Activated naive CD4-positive, alpha-beta T cell treated with anti-CD3 and anti-CD28 coated beads, Interleukin-2, amount 50 U/mL, for 72 hours (primary cell): ENCODE measurements around the gene CRELD2. TPM values are rescaled to one million over a fixed set of nuclear protein-coding genes. Genes with fewer than 3 reads are reported as not detected.
A peak's percentile ranks its signal among the peaks of the same experiment; 100 is the strongest.

ENCODE experiments used
- ATAC-seq, 2 donors: fragments of 150-1000 bp; cut with Tn5 transposase; 2 replicates each; pipeline ENCODE4 v1.10.0; 2021; ENCODE audit warnings: mild to moderate bottlenecking in 2 of 2, moderate library complexity in 2 of 2
- DNase-seq, 2 donors: peaks; one replicate each; pipeline ENCODE4 v3.0.0; 2021 to 2022; ENCODE audit warnings: low spot score in 2 of 2
- H3K27ac Mint-ChIP-seq, 2 donors: one replicate each; pipeline ENCODE4 v1.8.0; 2022; ENCODE audit warnings: mild to moderate bottlenecking in 2 of 2, mixed read lengths in 2 of 2
- H3K36me3 Mint-ChIP-seq, 2 donors: one replicate each; pipeline ENCODE4 v1.8.0; 2022; ENCODE audit warnings: mixed read lengths in 2 of 2
- H3K9me3 Mint-ChIP-seq, 2 donors: one replicate each; pipeline ENCODE4 v1.8.0; 2022; ENCODE audit warnings: mixed read lengths in 2 of 2
- total RNA-seq, 2 donors: library from RNA; stranded (reverse); gene quantifications; one replicate each; pipeline ENCODE4 v1.2.3, GENCODE V29; 2022

CRELD2 gene
- 10 to 100 TPM; 19.1 to 31.0 TPM for total RNA-seq

GRCh38 chr22:49917974-49918910 is at the start of gene CRELD2, which contains the start of gene ALG12:
Gene CRELD2, plus strand, starts transcription at chr22:49918634. Its CDS starts 136 bp downstream, at chr22:49918770.
Gene ALG12, minus strand, starts transcription at chr22:49918438. Its CDS starts 4,673 bp downstream, at chr22:49913765.
- H3K36me3 Mint-ChIP-seq: no peaks in the 10 kb centered on the region
- DNase-seq (peak; percentile 98), ATAC-seq (peak; percentile 96 to 97)
- peak within 1 kb of the TSS; percentile 71 to 82 for H3K27ac Mint-ChIP-seq
- no peaks in the 10 kb centered on the region for H3K9me3 Mint-ChIP-seq

- no peak for ATAC-seq
Measured at GRCh38 chr22:49869086-49869830, 49.2 kb upstream of the CRELD2 start.

GRCh38 chr22:49869845-49870712 is 48.4 kb upstream of the CRELD2 start:
- DNase-seq (no peak), ATAC-seq (peak; percentile 30 to 59)
- no peak overlapping the region for H3K27ac Mint-ChIP-seq
- peaks cover 9 to 36% of the 10 kb centered on the region in 2 donors for H3K9me3 Mint-ChIP-seq
- peaks cover 34 to 71% of the 10 kb centered on the region in 2 donors for H3K36me3 Mint-ChIP-seq

More at GRCh38 chr22:49869086-49869830, 49.2 kb upstream of the CRELD2 start:
- H3K36me3 Mint-ChIP-seq: peaks cover 34 to 76% of the 10 kb centered on the region in 2 donors
- peak overlapping the region in 1 of 2 donors; percentile 51 for H3K27ac Mint-ChIP-seq
- no peak for DNase-seq
- H3K9me3 Mint-ChIP-seq: peaks cover 9 to 36% of the 10 kb centered on the region in 2 donors

- peaks cover 5 to 26% of the 10 kb centered on the region in 2 donors for H3K9me3 Mint-ChIP-seq
- no peak overlapping the region for H3K27ac Mint-ChIP-seq
- DNase-seq (no peak), ATAC-seq (no peak)
- peaks cover 28 to 72% of the 10 kb centered on the region in 2 donors for H3K36me3 Mint-ChIP-seq
Measured at GRCh38 chr22:49871482-49871881, 47.0 kb upstream of the CRELD2 start.

GRCh38 chr22:49872347-49872746 is 46.1 kb upstream of the CRELD2 start:
- peaks cover 5 to 20% of the 10 kb centered on the region in 2 donors for H3K9me3 Mint-ChIP-seq
- DNase-seq (no peak), ATAC-seq (no peak)
- H3K27ac Mint-ChIP-seq: peak overlapping the region in 1 of 2 donors; percentile 22
- H3K36me3 Mint-ChIP-seq: peaks cover 24 to 67% of the 10 kb centered on the region in 2 donors

GRCh38 chr22:49873228-49873940 is 45.0 kb upstream of the CRELD2 start:
- ATAC-seq (no peak), DNase-seq (peak in 1 of 2 donors; percentile 23)
- peaks cover 5 to 18% of the 10 kb centered on the region in 2 donors for H3K9me3 Mint-ChIP-seq
- peaks cover 19 to 66% of the 10 kb centered on the region in 2 donors for H3K36me3 Mint-ChIP-seq
- H3K27ac Mint-ChIP-seq: no peak overlapping the region

GRCh38 chr22:49877642-49878041 is 40.8 kb upstream of the CRELD2 start:
- Mint-ChIP-seq H3K27ac (peak overlapping the region in 1 of 2 donors; percentile 72), H3K9me3 (no peaks in the 10 kb centered on the region), H3K36me3 (peaks cover 7 to 53% of the 10 kb centered on the region in 2 donors)
- ATAC-seq: no peak
- DNase-seq: no peak

GRCh38 chr22:49878206-49878605 is 40.2 kb upstream of the CRELD2 start:
- no peak for ATAC-seq
- no peak for DNase-seq
- no peaks in the 10 kb centered on the region for H3K9me3 Mint-ChIP-seq
- peaks cover 7 to 51% of the 10 kb centered on the region in 2 donors for H3K36me3 Mint-ChIP-seq
- H3K27ac Mint-ChIP-seq: peak overlapping the region in 1 of 2 donors; percentile 26

GRCh38 chr22:49879871-49880270 is 38.6 kb upstream of the CRELD2 start:
- DNase-seq: no peak
- peak overlapping the region in 1 of 2 donors; percentile 78 for H3K27ac Mint-ChIP-seq
- no peak for ATAC-seq
- H3K36me3 Mint-ChIP-seq: peaks cover 7 to 50% of the 10 kb centered on the region in 2 donors
- H3K9me3 Mint-ChIP-seq: no peaks in the 10 kb centered on the region

- ATAC-seq (peak in 1 of 2 donors; percentile 64), DNase-seq (no peak)
- H3K27ac Mint-ChIP-seq: peak overlapping the region in 1 of 2 donors; percentile 78
- peaks cover 7 to 46% of the 10 kb centered on the region in 2 donors for H3K36me3 Mint-ChIP-seq
- no peaks in the 10 kb centered on the region for H3K9me3 Mint-ChIP-seq
Measured at GRCh38 chr22:49880281-49880680, 38.2 kb upstream of the CRELD2 start.

- no peak for DNase-seq
- no peak for ATAC-seq
- Mint-ChIP-seq H3K9me3 (no peaks in the 10 kb centered on the region), H3K36me3 (peaks cover 12 to 36% of the 10 kb centered on the region in 2 donors), H3K27ac (peak overlapping the region in 1 of 2 donors; percentile 66)
Measured at GRCh38 chr22:49881856-49882255, 36.6 kb upstream of the CRELD2 start.

- Mint-ChIP-seq H3K27ac (no peak overlapping the region), H3K9me3 (no peaks in the 10 kb centered on the region), H3K36me3 (peaks cover 17 to 39% of the 10 kb centered on the region in 2 donors)
- ATAC-seq (no peak), DNase-seq (no peak)
Measured at GRCh38 chr22:49882519-49883293, 35.7 kb upstream of the CRELD2 start.

- H3K9me3 Mint-ChIP-seq: no peaks in the 10 kb centered on the region
- peaks cover 17 to 39% of the 10 kb centered on the region in 2 donors for H3K36me3 Mint-ChIP-seq
- no peak overlapping the region for H3K27ac Mint-ChIP-seq
- ATAC-seq (no peak), DNase-seq (no peak)
Measured at GRCh38 chr22:49883294-49883640, 35.2 kb upstream of the CRELD2 start.

GRCh38 chr22:49884075-49884474 is 34.4 kb upstream of the CRELD2 start:
- H3K27ac Mint-ChIP-seq: peak overlapping the region in 1 of 2 donors; percentile 32
- ATAC-seq (no peak), DNase-seq (no peak)
- no peaks in the 10 kb centered on the region for H3K9me3 Mint-ChIP-seq
- H3K36me3 Mint-ChIP-seq: peaks cover 17 to 41% of the 10 kb centered on the region in 2 donors
